Fibroblast of skin of left quadriceps (primary cell): ENCODE results near the gene MYO16.

Experiments used
- DNase-seq, 2 experiments: peaks; one replicate each; pipeline ENCODE4 v3.0.0-alpha.2; 2013; ENCODE audit warnings: low read depth in 2 of 2

MYO16 gene

GRCh38 chr13:109152311-109152820, 523.0 kb downstream of the MYO16 start:
- DNase-seq = no peak

DNA sequence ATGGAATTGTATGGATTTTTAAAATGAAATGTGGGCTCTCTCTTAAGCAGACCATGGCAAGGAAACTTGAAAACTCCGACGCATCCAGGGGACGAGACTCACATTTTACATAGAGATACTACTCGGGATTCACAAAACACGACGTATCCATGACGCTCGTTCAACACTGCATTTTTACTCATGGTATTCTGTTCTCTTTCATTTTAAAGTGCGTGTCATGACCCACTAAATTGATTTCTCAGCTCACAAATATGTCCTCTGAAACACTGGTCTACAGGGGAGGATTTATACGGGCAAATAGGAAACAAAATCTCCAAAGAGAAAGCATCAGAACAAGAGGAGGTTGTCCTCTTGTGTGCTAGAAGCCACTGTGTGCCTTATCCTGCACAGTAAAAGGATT, 523.5 kb downstream of the MYO16 start:
- no peak for DNase-seq

DNA sequence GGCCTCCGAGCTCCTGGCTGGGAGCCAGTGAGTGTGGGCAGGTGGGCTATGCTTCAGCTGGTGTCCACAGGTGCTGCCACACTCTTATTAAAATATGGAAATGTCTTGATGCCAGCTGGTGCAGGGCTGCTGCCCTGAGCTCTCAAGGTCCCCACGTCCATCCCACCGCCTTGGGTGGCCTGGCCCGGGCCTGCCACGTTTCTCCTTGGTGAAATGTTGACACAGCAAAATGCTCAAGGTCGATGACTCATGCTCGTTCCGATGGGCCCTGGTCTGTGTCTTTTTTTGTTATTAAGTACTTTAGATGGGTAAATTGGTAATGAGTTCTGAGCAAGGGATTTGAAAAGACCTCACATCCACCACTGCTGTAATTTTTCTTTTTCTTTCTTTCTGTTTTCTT, 524.7 kb downstream of the MYO16 start:
- no peak for DNase-seq

- no peak for DNase-seq
These were observed 525.1 kb downstream of the MYO16 start for GRCh38 chr13:109154546-109154945.

DNA sequence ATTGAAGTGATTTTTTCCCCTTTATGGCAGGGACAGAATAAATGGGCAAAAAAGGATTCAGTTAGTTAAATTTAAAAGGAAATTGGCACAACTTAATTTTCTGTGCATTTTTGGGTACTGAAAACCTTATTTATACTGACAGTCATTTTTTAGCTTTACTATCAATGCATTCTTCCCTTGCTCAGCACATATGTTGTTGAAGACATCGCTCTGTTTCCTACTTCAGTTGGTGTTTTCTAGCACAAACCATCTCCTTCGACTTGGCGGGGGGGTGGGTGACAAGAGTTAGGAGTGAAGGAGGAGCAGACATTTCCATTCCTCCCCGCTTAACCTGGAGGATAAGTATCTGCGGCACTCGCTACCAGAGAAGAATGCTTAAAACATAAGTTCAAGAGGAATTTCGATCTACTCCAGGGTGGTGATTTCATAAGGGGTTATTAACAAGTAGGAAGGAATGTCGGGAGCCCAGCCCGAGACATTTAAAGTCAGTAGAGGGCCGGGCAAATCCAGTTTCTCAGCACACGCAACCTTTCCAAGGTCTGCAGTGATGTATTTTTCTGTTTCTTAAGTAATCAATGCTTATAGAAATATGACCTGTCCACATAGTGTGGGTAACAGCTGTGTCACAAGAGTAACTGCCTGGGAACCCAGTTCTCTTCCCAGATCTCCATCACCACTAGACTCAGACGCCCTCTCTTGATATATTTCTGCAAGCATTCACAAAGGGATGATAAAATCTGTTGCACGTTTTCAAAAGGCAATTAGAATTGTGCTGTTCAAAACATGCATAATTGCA, 525.8 kb downstream of the MYO16 start:
- peak; percentile 62 to 66 for DNase-seq

DNA sequence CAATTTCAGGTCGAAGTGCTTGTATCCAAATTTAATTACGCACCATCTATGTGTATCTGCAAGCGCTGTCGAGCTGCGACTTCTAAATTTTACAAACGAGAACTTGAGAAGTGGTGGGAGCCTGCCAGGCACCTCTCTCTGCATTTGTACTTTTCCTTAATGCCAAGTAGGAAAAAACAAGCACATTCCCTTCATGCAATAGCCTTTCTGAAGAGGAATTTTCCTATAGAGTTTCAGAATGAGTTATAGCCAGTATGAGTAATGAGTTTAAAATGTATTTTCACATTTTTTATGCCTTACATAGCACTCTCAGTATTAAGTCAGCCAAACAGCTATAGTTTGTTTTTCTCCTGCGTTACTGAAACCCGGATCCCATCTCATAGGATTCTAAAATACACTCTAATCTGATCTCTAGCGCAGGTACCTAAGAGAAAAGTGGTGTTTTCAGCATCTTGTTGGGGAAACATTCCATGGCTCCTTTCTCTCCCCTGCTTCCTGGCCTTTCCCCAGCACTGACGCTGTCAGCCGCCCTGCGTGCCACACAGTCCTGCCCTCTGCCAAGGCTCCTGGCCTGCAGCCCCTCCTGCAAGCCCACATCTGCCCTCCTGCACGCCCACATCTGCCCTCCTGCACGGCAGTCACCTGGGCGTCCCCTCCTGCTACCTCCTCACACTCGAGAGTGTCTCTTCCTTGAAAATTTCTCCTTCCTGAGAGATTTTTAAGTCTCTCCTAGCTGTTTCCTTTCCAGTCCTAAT, 526.9 kb downstream of the MYO16 start:
- DNase-seq = peak; percentile 83 to 84

GRCh38 chr13:109157275-109157674, 527.9 kb downstream of the MYO16 start:
- DNase-seq = no peak

- no peak for DNase-seq
These were observed 529.0 kb downstream of the MYO16 start for GRCh38 chr13:109158383-109158782.

DNA sequence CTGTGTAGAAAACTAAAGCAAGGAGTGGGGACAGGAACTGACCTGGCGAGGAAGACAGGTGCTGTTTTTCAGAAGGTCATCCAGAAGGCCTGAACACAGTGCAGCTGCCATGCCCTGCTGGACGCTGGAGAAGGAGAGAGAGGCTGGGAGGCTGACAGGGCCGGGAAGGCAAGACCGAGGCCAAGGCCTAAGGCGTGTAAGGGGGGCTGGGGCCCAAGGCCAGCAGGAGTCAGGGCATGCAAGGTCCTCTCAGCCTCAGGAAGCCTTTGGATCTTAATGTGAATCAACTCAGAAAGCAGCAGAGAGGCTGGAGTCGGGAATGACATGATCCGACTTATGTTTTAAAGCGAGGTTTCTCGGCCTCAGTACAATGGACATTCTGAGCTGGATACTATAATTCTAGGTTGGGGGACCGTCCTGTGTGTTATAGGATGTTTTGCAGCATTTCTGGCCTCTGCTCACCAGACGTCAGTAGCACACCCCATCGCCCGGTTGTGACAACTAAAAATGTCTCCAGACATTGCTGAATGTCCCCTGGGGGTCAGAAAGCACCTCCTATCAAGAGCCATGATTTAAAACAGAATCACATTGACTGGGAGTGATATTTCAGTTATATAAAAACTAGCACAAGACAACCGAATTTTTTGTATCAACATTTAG, 530.4 kb downstream of the MYO16 start:
- DNase-seq = no peak

DNA sequence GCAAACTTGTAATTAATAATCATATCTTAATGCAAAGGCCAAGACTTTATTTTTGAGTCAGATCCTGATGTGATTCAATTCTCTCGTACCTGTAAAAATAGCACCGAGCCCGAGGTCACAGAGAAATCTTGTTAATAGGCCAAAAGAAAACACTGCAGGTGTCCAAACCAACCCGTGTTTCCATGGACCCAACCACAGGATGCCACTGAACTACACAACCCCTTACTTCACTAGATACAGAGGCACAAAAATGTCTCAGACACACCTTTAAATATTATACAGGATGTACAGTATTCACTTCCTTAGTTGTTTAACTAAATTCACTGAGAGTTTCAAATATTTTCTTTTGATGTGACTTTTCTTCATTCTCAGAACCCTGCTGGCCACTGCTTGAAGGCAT, 530.9 kb downstream of the MYO16 start:
- DNase-seq = no peak

- DNase-seq = no peak
These were observed 531.7 kb downstream of the MYO16 start for GRCh38 chr13:109160887-109161669.

DNA sequence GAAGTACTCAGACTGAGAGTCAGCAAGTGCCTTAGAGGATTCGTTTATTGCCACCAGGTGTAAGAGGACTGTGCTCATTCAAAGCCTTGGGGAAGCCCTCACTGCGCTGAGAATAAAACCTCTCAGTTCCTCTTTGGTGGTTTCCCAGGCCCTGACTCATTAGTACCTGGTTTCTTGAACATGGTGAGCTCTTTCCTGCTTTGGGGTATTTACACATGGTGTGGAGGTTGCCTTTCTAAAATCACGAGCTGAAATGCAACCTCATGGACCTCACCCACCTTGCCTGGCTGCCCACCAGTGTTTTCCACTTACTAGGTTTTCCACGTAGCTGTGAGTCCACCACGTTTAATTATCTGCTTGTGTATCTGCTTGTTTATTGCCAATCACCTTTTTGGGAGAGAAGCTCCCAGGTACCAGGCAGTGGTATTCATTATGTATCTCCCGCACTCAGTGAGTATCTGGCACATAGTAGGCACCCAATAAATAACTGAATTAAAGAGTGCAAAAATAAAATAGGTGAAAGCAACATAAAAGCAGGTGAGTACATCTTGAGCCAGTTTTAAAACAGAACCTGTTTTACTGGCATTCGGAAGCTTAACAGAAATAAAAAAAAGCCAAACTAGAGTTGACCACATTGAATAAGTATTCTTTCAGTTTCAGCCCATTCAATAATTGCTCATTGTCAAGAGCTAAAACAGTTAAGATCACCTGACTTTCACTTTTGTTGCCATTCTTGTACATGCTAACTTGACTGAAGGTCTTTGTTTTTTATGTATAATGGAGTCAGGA, 533.0 kb downstream of the MYO16 start:
- DNase-seq = no peak

- no peak for DNase-seq
These were observed 533.6 kb downstream of the MYO16 start for GRCh38 chr13:109163037-109163379.

GRCh38 chr13:109165417-109165904, 536.0 kb downstream of the MYO16 start:
- DNase-seq = no peak

GRCh38 chr13:109166804-109167203, 537.4 kb downstream of the MYO16 start:
- no peak for DNase-seq

DNA sequence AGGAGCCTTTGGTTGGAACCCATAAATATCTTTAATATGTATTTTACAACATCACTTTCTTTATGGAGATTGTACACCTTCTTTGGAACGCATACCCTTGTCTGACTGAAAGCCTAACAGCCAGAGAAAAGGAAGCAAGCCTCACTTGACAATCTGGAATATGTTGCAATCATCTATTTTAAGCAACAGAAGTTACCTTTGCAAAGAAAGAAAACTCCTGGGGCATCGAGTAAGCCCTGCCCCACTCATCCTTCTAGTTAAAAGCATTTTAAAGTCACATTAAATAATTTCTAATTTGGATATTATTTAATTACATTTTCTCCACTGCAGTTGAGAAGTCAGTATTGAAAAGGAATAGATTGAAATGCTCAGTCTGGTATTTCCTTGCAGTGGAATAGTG, 542.7 kb downstream of the MYO16 start:
- DNase-seq = no peak

- DNase-seq = no peak
These were observed 546.3 kb downstream of the MYO16 start for GRCh38 chr13:109175666-109176065.

DNA sequence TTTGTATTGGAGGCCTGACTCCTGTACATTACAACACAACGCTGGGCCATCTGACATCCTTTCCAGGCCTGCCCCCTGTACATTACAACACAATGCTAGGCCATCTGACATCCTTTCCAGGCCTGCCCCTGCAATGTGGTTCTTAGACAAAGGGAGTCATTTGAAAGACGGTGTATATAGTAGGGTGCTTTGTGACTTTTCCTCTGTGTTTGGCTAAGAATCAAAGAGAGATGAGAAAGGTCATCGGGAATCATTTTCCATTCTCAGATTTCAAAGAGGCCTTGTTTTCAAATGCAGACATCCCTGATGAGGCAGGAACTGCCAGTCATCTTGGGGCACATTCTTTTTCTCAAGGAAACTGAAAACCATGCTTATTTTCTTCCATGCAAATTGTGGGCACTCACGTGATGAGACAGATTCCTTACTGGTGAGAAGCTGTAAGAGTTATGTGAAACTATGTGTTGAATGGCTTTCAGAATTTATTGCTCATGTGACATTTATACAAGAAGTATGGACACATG, 551.6 kb downstream of the MYO16 start:
- DNase-seq = peak; percentile 88 to 89

- DNase-seq = peak in 1 of 2 experiments; percentile 12
These were observed 553.5 kb downstream of the MYO16 start for GRCh38 chr13:109182777-109183465.

GRCh38 chr13:109191413-109191812, 562.0 kb downstream of the MYO16 start:
- no peak for DNase-seq
